GM18502 (cell line): ENCODE data around the gene RIPK4.
"Not testable (repeated sequence)": the region's sequence is repeated elsewhere in the genome, so short reads cannot be mapped to it uniquely, and the experiment has no call there.

Experiments used
- ATAC-seq: cut with Tn5 transposase; IDR thresholded peaks from one replicate; pipeline ENCODE4 v1.9.1; 2021; ENCODE audit warnings: mild to moderate bottlenecking; ENCODE audit not compliant: unreplicated experiment, poor library complexity

The RIPK4 gene

DNA sequence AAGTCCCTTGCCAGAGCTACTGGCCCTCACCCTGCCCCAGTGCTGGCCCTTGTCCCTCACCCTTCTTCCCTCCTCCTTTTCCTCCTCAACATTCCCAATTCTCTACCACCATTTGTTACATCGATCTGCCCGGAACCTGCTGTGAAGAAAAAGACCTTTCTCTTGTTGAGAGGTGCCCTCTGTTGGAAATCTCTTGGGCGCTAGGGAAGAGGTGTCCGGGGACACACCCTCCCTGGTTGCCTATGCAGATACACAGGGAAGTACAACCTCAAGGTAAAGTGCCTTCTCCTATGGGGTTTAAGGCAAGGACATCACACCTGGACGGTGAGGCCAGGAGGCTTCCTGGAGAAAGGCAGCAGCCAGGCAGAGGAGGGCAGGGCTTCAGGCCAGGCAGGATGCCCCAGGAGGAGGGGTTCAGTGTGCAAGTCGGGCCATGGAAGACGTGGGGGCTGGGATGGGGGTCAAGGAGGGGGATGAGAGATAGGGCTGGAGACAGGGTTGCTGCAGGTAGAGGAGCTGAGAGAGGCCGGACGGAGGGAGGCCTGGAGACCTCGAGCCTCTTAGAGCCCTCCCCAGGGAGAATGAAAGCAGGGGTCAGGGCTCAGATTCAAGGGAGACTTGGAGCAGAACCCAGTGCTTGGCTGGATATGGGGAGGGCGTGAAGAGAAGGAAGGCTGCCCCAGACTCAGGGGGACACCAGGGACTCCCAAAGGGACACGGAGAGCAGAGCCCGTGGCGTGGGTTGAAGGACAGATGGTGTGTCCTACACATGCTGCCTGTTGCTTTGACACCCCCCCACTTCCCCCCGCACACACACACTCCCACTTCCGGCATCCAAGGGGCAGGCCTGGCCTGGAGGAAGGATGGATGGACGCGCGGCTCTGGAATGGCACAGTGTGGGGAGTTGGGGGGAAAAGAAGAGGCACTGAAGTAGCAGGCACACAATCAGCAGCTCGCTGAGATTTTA, 44.5 kb downstream of the RIPK4 start:
- no peak for ATAC-seq

DNA sequence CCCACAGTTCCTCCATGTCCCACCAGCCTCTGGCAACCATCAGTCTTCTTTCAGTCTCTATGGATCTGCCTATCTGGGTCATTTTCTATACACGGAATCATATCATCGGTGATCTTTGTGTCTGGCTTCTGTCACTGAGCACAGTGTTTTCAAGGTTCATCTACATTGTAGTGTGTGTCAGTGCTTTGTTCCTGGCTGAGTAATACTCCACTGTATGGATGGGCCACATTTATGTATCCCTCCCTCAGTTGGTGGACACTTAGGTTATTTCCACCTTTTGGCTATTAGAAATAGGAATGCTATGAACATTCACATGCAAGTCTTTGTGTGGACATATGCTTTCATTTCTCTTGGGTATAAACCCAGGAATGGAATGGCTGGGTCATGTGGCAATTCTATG, 46.6 kb downstream of the RIPK4 start:
- ATAC-seq: no peak

DNA sequence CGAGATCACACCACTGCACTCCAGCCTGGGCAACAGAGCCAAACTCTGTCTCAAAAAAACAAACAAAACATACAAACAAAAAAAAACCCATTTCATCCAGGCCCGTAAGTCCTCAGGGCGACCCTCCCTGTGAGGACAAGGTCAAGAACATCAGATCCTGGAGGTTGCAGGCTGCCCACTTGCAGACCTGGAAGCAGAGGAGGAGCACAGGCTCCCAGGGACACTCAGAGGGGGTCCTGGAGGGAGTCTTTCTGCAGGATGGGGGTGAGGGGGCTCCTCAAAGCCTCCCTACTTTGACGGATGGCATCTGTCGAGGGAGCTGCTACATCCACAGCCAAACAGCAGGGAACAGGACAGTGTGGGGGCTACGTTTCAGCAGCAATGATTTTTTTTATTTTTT, 47.2 kb downstream of the RIPK4 start:
- ATAC-seq: no peak

DNA sequence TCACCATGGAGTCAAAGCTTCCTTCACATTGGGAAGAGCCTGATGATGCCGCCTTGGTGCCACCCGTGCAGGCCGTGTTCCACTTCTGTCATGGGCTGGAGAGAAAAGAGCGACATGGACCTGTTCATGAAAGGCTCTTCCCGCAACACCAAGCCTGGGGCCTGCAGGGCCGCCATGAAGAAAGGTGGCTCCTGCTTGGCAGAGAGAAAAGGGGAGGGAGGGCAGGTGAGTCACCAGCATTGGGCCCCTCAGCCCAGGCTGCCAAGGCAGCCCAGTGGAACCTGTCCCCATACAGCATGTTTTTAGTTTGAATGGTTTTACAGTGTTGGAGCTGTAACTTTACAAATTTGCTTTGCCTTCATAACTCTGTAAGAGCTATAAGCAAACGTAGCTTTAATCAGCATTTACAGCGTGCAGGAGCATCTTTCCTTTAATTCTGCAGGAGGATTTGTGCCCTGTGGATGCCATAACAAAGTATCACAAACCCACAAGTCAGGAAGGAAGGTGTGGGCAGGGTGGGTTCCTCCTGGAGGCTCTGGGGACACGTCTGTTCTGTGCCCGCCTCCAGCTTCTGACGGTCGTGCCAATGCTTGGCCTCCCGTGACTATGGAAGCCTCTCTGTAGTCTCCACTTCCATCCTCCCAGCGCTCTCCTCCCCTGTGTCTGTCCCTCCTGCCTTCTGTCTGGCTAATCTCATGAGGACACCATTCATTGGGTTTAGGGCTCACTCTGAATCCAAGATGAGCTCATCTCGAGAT, 49.1 kb downstream of the RIPK4 start:
- ATAC-seq: no peak

DNA sequence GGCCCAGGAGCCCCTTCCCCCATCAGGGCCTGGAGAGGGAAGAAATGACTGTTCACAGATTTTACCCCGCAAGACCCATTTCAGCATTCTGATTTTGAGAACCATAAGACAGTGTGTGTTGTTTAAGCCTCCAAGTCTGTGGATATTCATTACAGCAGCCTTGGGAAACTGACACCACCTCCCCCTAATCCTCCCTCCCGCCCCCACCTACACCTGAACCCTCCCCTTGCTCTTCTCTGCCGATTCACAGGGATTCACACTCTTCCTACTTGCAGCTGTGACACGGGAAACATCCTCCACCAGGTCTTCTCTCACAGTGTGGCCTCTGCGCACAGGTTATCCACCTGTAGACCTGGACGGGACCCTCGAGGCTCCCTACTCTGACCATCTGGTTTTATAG, 50.1 kb downstream of the RIPK4 start:
- no peak for ATAC-seq

DNA sequence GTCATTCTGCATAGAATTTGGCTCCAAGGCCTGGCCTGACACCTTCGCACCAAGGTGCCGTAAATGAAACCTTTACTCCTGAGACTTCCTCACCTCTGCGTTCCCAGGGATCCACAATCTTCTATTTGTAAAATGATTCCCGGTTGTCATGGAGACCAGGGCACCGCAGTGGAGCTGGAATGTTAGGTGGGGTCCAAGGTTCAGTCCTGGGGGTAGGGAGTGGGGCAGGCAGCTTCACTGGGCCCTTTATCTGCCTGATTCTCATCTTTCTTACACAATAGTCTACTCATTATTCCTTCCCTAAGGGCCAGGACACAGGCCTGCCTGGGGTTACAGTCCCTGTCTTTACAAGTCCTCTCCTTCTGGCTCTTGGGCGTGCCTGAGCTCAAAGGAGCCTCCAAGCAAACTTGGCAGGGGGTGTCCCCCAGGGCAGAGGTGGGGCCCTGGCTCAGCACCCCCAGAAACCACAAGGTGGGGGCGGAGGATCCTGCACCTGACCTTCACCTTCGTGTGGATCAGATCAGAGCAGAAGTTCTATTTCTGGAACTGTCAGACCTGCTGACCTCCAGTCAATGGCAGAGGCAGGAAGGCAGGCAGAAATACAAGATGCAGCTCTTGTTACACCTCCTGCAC, 51.1 kb downstream of the RIPK4 start:
- ATAC-seq: no peak

DNA sequence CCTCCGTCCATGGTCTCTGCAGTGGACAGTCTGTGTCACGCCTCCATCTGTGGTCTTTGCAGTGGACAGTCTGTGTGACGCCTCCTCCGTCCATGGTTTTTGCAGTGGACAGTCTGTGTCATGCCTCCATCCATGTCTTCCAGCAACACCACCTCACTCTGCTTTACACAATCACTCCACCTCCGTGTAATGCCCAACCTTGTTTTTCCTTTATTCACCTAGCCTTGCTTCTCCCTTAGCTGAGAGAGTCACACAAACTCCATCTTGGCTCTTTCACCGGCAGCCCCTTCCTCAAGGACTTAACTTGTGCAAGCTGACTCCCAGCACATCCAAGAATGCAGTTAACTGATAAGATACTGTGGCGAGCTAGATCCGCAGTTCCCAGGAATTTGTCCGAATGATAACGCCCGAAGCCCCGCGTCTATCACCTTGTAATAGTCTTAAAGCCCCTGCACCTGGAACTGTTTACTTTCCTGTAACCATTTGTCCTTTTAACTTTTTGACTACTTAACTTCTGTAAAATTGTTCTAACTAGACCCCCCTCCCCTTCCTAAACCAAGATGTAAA, 52.5 kb downstream of the RIPK4 start:
- not testable (repeated sequence) for ATAC-seq

DNA sequence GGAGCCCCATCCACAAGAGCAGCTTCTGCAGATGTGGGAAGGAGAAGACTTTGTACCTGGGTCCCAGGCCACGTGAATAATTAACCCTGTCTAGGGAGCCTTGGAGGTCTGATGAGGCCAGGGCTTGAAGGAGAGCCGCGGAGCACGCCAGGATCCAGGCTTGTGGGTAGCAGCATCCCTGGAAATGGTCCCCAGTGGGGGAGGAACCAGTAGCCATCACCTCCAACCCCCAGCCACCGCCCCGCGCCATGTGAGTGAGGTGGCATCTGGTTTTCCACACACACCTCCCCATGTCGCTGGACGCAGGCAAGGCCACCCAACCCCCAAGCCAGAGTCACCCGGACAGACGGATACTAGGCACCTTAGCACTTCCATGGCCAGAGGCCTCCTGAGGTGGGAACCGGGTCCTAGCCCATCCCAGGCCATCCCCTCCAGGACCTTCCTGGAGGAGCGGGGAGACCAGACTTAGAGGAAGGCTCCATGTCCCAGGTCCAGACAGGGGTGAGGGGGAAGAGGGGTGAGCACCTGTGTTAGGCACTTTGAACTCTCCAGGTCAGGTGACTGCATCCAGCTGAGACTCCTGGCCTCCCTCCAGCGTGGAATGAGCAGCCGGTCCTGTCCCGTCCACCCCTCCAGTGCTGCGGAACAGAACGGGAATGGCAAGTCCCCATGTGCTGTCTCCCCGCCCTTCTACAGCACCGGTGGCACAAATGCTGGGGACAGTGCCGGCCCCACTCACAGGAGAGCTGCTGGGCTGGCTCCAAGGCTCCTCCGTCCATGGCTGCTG, 53.2 kb downstream of the RIPK4 start:
- no peak for ATAC-seq

DNA sequence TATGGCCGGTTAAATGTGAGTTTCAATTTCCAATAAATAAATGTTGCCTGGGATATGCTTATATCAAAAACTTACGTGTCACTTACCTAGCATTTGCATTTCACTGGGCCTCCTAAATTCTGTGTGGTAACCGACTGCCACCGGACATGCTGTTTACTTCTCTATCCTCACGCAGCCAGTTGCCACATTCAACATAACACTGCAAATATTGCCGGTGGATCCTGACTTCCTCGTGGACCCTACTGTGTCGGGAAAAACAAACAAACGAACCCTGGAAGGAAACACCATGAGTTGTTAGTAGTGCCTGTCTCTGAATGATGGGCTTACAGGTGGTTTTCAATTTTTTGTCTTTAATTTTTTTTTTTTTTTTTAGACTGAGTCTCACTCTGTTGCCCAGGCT, 54.1 kb downstream of the RIPK4 start:
- ATAC-seq: no peak

DNA sequence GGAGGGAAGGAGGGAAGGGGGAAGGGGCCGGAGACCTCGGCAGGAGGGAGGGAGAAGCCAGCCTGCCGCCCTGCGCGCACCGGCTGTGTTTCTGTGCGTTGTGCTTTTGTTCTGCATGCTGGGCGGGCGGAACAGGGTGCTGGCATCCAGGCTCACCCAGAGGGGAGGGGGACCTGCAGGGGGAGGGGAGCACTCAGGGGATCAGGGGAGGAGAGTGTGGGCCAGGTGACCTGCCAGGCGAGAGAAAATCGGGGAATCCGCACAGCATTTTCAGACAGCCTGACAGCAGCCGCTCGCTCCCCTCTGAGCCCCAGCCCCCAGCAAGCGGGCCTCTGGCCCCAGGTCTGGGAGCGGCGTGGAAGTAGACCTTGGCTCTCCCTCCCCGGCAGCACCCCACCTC, 54.7 kb downstream of the RIPK4 start:
- no peak for ATAC-seq

DNA sequence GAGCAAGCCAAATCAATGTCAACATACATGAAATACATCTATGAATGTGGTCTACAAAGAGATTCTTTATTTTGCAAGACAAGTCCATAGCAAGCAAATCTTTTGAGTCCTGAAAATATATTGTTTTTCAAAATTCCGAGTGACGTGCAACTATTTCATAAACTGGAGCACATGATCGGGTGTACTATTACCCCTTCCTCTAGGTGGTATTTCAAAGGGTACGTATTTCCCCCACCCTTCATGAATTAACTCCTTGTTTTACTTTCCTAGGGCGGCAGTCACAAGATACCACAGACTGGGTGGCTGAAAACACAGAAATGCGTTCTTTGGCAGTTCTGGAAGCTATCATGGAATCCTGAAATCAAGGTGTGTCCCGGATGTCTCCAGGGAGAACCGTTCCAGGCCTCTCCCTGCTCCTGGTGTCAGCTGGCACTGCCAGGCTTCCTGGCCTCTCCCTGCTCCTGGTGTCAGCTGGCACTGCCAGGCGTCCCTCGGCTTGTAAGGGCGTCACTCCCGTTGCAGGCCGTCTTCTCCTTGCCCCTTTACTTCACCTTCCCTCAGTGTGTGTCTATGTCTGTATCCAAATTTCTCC, 55.3 kb downstream of the RIPK4 start:
- ATAC-seq: no peak

DNA sequence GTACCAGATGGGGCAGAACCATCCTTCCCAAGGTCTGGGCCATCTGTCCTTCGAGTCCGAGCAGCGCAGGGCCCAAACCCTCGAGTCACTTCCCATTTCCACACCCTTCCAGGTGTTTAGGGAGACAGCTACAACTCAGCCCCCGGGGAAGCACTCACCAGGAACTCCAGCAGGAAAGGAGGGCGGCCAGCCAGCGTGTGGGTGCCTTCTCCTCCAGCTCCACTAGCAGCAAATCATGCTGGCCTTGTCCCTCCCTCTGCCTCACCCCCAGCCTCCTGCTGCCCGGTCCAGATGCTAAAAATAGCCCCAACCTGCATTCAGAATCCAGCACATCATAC, 56.1 kb downstream of the RIPK4 start:
- ATAC-seq: no peak

DNA sequence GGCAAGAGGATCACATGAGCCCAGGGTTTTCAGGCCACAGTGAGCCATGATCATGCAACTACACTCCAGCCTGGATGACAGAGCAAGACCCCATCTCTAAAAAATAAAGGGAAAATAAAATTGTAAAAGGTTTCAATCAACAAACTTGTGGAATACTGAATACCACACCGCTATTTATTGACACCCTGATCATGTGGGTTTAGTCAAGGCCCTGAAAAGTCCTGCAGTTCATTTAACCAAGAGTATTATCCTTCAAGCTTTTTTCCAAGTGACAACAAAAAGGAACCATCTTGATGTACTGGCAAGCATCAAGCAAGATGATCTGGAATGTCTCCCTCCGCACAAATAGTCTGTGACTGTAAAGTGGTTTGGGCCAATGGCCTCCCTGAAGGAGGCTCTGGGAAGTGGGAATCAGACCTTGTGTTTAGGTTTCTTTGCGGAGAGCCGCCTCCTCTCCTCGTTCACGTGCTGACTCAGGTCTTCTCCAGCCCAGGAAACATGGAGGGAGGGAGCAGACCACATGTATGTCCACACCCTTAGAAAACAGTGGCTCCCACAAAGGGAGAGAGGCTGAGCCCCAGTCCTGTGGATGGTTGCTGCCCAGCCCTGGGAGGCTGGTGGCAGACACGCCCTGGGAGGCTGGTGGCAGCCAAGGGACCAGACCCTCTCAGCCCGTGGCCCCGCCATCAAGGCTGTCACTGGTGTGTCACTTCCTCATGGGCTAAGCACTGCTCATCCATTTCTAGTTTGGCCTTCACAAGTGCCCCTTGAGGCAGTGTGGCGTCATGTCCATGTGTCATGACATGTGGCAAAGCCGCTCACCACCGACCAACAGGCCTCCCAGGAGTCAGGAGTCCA, 56.7 kb downstream of the RIPK4 start:
- no peak for ATAC-seq

DNA sequence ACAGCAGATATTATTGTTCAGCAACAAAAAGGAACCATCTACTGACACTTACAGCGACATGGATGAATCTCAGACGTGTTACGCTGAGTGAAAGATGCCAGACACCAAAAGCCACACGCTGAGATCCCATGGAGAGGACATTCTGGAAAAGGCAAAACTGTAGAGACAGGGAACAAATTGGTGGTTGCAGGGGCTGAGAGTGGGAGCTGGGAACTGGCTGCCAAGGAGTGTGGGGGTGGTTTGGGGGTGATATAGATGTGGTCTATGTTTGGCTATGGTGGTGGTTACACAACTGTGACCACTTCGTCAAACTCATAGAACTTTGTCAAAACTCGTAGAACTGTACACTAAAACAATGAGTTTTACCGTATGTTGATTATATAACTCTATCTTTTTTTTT, 57.7 kb downstream of the RIPK4 start:
- ATAC-seq: no peak

DNA sequence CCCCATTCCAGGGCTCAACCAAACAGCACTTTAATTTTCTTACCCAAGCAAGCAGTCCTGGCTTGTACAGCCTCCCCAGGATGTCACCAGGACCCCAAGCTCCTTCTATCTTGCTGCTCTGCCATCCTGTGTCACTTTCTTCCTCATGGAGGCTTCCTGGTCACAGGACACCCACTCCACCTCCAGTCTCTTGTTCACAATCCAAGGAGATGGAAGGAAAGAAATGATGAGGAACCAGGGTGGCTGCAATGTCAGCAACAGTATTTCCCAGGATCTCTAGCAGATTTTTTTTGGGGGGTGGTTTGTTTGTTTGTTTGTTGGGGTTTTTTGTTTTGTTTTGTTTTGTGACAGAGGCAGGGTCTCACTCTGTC, 58.9 kb downstream of the RIPK4 start:
- ATAC-seq: no peak

DNA sequence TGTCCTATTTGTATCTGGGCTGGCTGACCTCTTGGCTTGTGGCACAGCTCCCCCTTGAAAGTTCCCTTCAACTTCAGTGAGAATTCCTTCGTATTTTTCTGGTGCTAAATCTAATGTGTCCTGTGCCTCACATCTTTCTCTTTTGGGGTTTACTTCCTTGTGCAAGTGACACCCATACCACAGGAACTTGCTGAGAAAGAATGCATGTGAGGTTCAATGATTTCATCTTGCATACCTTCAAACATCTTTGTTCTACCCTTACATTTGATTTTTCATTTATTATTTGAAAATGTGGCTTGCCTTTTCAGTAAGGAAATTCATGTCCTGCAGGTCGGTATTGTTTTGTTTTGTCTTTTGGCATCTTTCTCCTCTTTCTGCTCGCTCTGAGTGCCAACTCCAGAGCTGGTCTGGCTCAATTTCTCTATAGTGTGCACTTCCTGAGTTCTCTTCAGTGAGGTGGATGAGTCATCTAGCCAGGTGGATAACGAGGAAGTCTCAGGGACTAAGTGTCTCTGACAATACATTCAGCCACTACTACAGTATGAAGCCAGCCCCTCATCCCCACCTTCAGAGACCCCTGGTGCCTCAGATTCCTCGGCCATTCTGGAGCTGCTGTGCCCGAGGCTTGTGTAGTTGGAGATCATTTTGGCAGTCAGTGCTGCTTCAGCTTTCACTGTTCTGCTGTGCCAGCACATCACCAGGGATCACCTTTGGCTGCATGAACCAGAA, 59.5 kb downstream of the RIPK4 start:
- no peak for ATAC-seq

DNA sequence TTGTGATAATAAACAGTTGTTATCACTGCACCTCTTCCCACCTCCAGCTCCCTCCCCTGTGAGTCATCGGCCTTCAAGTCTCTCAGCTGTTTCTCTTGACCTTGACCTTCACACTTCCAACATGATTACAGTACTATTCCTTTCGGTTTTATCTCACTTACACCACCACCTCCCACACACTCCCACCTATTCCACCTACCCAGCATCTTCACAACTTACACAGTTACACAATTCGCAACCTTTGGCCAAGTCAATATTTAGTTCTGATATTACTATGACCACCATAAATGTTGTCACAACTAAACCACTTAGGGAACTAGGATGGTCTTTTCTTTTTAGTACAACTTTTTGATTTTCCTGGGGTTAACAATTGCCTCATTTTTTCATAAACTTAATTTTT, 60.2 kb downstream of the RIPK4 start:
- no peak for ATAC-seq

DNA sequence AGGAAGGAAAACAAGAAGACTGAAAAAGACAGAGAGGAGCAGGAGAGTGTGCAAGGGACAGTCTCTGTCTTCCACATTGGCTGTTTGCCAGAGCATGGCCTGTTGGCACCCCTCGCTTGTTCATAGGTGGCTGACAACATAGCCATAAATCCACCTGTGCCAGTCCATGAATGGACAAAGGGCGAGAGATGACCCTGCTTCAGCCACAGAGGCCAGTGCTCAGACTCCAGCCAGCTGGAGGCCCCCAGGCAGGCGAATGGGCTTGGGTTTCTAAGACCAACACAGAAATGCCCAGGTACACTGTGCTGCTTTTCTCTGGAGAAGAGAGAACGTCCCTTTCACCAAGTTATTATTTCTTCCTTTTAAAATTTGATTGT, 60.6 kb downstream of the RIPK4 start:
- ATAC-seq: no peak
